Osteocyte (in vitro differentiated cells): ENCODE measurements around the gene SLC7A6OS. TPM values are rescaled to one million over a fixed set of nuclear protein-coding genes. Genes with fewer than 3 reads are reported as not detected.

Source experiments
- DNase-seq: peaks from one replicate; pipeline ENCODE4 v3.0.0; 2021; ENCODE audit warnings: mixed read lengths; ENCODE audit not compliant: unreplicated experiment; ENCODE audit errors: extremely low spot score
- H3K27ac Mint-ChIP-seq: one replicate; pipeline ENCODE4 v1.8.0; 2021; ENCODE audit warnings: mild to moderate bottlenecking, mixed read lengths; ENCODE audit not compliant: unreplicated experiment
- H3K27me3 Mint-ChIP-seq: one replicate; pipeline ENCODE4 v1.8.0; 2021; ENCODE audit warnings: mixed read lengths; ENCODE audit not compliant: unreplicated experiment
- H3K36me3 Mint-ChIP-seq: one replicate; pipeline ENCODE4 v1.8.0; 2021; ENCODE audit warnings: mixed read lengths; ENCODE audit not compliant: unreplicated experiment
- H3K4me1 Mint-ChIP-seq: one replicate; pipeline ENCODE4 v1.8.0; 2021; ENCODE audit warnings: mixed read lengths; ENCODE audit not compliant: unreplicated experiment
- H3K4me3 Mint-ChIP-seq: one replicate; pipeline ENCODE4 v1.8.0; 2021; ENCODE audit warnings: mild to moderate bottlenecking, moderate library complexity, mixed read lengths; ENCODE audit not compliant: unreplicated experiment
- H3K9me3 Mint-ChIP-seq: one replicate; pipeline ENCODE4 v1.8.0; 2021; ENCODE audit warnings: mixed read lengths; ENCODE audit not compliant: unreplicated experiment
- total RNA-seq: library from RNA; stranded (reverse); gene quantifications from 2 replicates; pipeline ENCODE4 v1.2.1, GENCODE V29; 2021
- TF ChIP-seq, protein P1 (sequence below): fragments of 200-600 bp; sonication (generic); IDR thresholded peaks from 2 replicates; pipeline ENCODE4 v1.5.0; 2021; ENCODE audit warnings: antibody characterized with exemption, mild to moderate bottlenecking, moderate library complexity

The SLC7A6OS gene
- total RNA-seq, 1 donor from 2014 or later, result 14.2 TPM

- Mint-ChIP-seq H3K4me1 (peaks cover 28% of the 10 kb centered on the region), H3K4me3 (no peak overlapping the region), H3K27me3 (no peaks in the 10 kb centered on the region), H3K27ac (no peak overlapping the region), H3K36me3 (peaks cover 40% of the 10 kb centered on the region), H3K9me3 (no peaks in the 10 kb centered on the region)
- no peak for DNase-seq
- TF ChIP-seq, protein P1, sequence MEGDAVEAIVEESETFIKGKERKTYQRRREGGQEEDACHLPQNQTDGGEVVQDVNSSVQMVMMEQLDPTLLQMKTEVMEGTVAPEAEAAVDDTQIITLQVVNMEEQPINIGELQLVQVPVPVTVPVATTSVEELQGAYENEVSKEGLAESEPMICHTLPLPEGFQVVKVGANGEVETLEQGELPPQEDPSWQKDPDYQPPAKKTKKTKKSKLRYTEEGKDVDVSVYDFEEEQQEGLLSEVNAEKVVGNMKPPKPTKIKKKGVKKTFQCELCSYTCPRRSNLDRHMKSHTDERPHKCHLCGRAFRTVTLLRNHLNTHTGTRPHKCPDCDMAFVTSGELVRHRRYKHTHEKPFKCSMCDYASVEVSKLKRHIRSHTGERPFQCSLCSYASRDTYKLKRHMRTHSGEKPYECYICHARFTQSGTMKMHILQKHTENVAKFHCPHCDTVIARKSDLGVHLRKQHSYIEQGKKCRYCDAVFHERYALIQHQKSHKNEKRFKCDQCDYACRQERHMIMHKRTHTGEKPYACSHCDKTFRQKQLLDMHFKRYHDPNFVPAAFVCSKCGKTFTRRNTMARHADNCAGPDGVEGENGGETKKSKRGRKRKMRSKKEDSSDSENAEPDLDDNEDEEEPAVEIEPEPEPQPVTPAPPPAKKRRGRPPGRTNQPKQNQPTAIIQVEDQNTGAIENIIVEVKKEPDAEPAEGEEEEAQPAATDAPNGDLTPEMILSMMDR, result no peak
Measured at GRCh38 chr16:68284847-68285246, 25.9 kb downstream of the SLC7A6OS start.

DNA sequence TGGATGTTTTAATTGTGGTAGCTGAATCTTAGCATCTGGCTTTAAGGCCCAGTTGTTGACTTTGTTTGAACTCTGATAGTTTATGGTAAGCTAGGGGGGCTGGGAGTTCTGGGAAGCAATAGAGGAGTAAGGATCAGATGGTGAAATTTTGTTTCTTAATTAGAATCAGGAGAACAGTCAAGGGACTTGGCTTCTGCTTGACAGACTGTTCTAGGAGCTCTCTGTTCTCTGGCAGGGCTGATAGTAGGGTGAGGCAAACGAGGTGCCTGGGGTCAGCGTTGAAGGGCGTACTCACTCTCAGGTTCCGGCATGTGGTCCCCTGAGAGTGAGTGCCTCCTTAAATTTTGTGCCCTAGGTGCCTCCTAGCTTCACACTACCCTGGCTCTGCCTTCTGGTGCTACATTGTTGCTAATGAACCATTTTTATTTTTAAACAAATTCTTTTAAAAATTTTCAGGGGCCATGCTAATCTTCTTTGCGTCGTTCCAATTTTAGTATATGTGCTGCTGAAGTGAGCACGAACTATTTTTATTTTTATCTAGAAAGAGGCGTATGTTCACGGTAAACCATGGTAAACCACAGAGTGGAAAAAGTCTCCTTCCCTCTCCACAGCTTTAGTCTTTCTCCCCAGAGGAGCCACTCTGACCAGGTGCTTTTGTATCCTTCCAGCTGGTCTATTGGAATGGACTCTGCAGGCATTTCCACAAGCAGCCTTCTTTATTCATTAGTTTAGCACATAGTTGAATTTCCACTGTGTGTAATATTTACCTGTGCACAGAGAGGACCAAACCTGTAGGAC, 26.7 kb downstream of the SLC7A6OS start:
- no peaks in the 10 kb centered on the region for H3K27me3 Mint-ChIP-seq
- H3K4me3 Mint-ChIP-seq, result no peak overlapping the region
- TF ChIP-seq, protein P1, result no peak

DNA sequence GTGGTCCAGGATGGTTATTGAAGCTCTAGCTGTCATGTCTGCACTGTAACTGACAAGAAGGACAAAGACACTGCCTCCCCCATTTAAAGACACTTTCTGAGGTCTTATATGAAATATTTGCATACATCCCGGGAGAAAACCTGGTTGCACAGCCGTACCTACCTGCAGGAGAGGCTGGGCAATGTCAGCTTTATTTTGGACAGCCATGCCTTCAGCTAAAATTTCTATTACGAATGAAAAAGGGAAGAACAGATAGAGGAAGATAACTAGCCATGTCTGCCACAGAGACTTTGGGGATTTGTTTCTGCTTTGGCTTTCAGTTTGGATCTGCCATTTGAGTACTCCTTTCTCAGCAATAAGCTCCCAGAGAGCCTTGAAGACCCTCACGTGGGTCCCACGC, 27.4 kb downstream of the SLC7A6OS start:
- no peaks in the 10 kb centered on the region for H3K27me3 Mint-ChIP-seq
- no peaks in the 10 kb centered on the region for H3K9me3 Mint-ChIP-seq
- TF ChIP-seq, protein P1, result no peak
- DNase-seq, result no peak
- H3K4me3 Mint-ChIP-seq, result no peak overlapping the region
- peak overlapping the region; percentile 8 for H3K27ac Mint-ChIP-seq
- H3K4me1 Mint-ChIP-seq, result peaks cover 17% of the 10 kb centered on the region
- H3K36me3 Mint-ChIP-seq, result peaks cover 45% of the 10 kb centered on the region

More for the DNA sequence above, 26.7 kb downstream of the SLC7A6OS start:
- no peaks in the 10 kb centered on the region for H3K9me3 Mint-ChIP-seq
- no peak for DNase-seq
- peak overlapping the region; percentile 15 for H3K27ac Mint-ChIP-seq
- H3K36me3 Mint-ChIP-seq, result peaks cover 45% of the 10 kb centered on the region
- peaks cover 20% of the 10 kb centered on the region for H3K4me1 Mint-ChIP-seq

GRCh38 chr16:68282064-68282452, 28.7 kb downstream of the SLC7A6OS start:
- H3K27ac Mint-ChIP-seq, result no peak overlapping the region
- H3K4me3 Mint-ChIP-seq, result no peak overlapping the region
- H3K27me3 Mint-ChIP-seq, result no peaks in the 10 kb centered on the region
- peaks cover 4% of the 10 kb centered on the region for H3K4me1 Mint-ChIP-seq
- H3K9me3 Mint-ChIP-seq, result no peaks in the 10 kb centered on the region
- peaks cover 38% of the 10 kb centered on the region for H3K36me3 Mint-ChIP-seq
- TF ChIP-seq, protein P1, result no peak
- no peak for DNase-seq

GRCh38 chr16:68281368-68282063, 29.2 kb downstream of the SLC7A6OS start:
- H3K9me3 Mint-ChIP-seq, result no peaks in the 10 kb centered on the region
- TF ChIP-seq, protein P1, result no peak

More at GRCh38 chr16:68281368-68282063, 29.2 kb downstream of the SLC7A6OS start:
- H3K27ac Mint-ChIP-seq, result no peak overlapping the region
- no peak for DNase-seq
- H3K4me3 Mint-ChIP-seq, result no peak overlapping the region
- H3K27me3 Mint-ChIP-seq, result no peaks in the 10 kb centered on the region
- peaks cover 3% of the 10 kb centered on the region for H3K4me1 Mint-ChIP-seq
- peaks cover 36% of the 10 kb centered on the region for H3K36me3 Mint-ChIP-seq
